ENCODE data around the gene NELFB.

GRCh38 chr9:137265496-137266161, 10.5 kb downstream of the NELFB start:
- TF ChIP-seq CTCF (IDR thresholded peaks at IDR 0.05) (no peak), POLR2AphosphoS5 (IDR thresholded peaks at IDR 0.05) (no peak)

All from transverse colon (tissue), 4 donors.